ENCODE data around the gene TMEM271. TPM values are rescaled to one million over a fixed set of nuclear protein-coding genes. Genes with fewer than 3 reads are reported as not detected.

Gene TMEM271
- total RNA-seq, 1 donor from 2014 or later = not detected

GRCh38 chr4:548976-549375 lies 27.1 kb downstream of the TMEM271 start:
- Histone ChIP-seq H3K27ac (replicated peaks) (no peak overlapping the region), H3K4me3 (no peak overlapping the region), H3K27me3 (ENCODE audit: low read depth) (peaks cover 23% of the 10 kb centered on the region), H3K4me1 (no peaks in the 10 kb centered on the region), H3K36me3 (no peaks in the 10 kb centered on the region), H3K9me3 (replicated peaks) (no peaks in the 10 kb centered on the region)
- intact Hi-C loops (cut with micrococcal nuclease) = no loop called here
- TF ChIP-seq, protein P1, sequence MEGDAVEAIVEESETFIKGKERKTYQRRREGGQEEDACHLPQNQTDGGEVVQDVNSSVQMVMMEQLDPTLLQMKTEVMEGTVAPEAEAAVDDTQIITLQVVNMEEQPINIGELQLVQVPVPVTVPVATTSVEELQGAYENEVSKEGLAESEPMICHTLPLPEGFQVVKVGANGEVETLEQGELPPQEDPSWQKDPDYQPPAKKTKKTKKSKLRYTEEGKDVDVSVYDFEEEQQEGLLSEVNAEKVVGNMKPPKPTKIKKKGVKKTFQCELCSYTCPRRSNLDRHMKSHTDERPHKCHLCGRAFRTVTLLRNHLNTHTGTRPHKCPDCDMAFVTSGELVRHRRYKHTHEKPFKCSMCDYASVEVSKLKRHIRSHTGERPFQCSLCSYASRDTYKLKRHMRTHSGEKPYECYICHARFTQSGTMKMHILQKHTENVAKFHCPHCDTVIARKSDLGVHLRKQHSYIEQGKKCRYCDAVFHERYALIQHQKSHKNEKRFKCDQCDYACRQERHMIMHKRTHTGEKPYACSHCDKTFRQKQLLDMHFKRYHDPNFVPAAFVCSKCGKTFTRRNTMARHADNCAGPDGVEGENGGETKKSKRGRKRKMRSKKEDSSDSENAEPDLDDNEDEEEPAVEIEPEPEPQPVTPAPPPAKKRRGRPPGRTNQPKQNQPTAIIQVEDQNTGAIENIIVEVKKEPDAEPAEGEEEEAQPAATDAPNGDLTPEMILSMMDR (IDR thresholded peaks at IDR 0.05; ENCODE audit: borderline replicate concordance) = no peak
- no peak for DNase-seq

DNA sequence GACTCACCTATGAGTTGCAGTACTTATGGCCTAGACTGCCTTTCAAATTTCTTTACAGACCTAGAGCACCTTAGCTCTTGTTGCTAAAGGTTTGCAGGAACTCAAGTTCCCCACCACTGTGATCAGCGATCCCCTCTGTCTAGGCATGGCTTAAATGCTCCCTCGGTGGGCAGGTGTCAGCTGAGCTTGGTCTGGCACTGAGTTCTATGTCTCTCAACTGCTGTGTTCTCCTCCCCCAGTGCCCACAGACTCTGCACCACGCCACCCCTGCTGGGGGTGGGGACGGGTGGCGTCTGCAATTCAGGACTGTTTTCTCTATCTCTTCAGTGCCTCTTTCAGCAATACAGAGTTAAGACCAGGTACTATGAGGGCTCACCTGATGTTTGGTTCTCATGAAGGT lies 30.5 kb downstream of the TMEM271 start:
- Histone ChIP-seq H3K27ac (replicated peaks) (no peak overlapping the region), H3K4me1 (no peaks in the 10 kb centered on the region), H3K9me3 (replicated peaks) (no peaks in the 10 kb centered on the region), H3K4me3 (no peak overlapping the region), H3K36me3 (no peaks in the 10 kb centered on the region), H3K27me3 (ENCODE audit: low read depth) (peaks cover 4% of the 10 kb centered on the region)
- intact Hi-C loops (cut with micrococcal nuclease) = no loop called here
- DNase-seq = no peak
- TF ChIP-seq, protein P1 (IDR thresholded peaks at IDR 0.05; ENCODE audit: borderline replicate concordance) = no peak

- H3K9me3 ChIP-seq (replicated peaks) = no peaks in the 10 kb centered on the region
- intact Hi-C loops (cut with micrococcal nuclease) = no loop called here
- no peaks in the 10 kb centered on the region for H3K4me1 ChIP-seq
- no peak overlapping the region for H3K4me3 ChIP-seq
- H3K27me3 ChIP-seq (ENCODE audit: low read depth) = peaks cover 4% of the 10 kb centered on the region
- no peak overlapping the region for H3K27ac ChIP-seq (replicated peaks)
- TF ChIP-seq, protein P1 (IDR thresholded peaks at IDR 0.05; ENCODE audit: borderline replicate concordance) = no peak
- DNase-seq = no peak
- no peaks in the 10 kb centered on the region for H3K36me3 ChIP-seq
These were observed 31.5 kb downstream of the TMEM271 start for GRCh38 chr4:544386-545105.

DNA sequence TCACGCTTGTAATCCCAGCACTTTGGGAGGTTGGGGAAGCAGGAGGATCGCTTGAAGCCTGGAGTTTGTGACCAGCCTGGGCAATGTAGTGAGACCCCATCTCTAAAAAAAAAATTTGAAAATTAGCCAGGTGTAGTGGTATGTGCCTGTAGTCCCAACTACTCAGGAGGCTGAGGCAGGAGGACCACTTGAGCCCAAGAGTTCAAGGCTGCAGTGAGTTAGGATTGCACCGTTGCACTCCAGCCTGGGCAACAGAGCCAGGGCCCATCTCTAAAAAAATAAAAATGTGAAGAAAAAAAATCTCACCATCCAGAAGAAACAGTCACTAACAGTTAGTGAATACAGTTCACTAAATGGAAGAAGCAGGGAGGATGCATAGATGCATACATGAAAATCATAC lies 34.8 kb downstream of the TMEM271 start:
- intact Hi-C loops (cut with micrococcal nuclease) = no loop called here
- Histone ChIP-seq H3K4me3 (no peak overlapping the region), H3K27ac (replicated peaks) (no peak overlapping the region), H3K4me1 (no peaks in the 10 kb centered on the region), H3K9me3 (replicated peaks) (no peaks in the 10 kb centered on the region), H3K36me3 (peaks cover 17% of the 10 kb centered on the region), H3K27me3 (ENCODE audit: low read depth) (no peaks in the 10 kb centered on the region)
- DNase-seq = no peak
- TF ChIP-seq, protein P1 (IDR thresholded peaks at IDR 0.05; ENCODE audit: borderline replicate concordance) = no peak

- H3K4me1 ChIP-seq = no peaks in the 10 kb centered on the region
- intact Hi-C loops (cut with micrococcal nuclease) = no loop called here
- no peak overlapping the region for H3K4me3 ChIP-seq
- TF ChIP-seq, protein P1 (IDR thresholded peaks at IDR 0.05; ENCODE audit: borderline replicate concordance) = no peak
- no peaks in the 10 kb centered on the region for H3K9me3 ChIP-seq (replicated peaks)
- DNase-seq = no peak
- H3K27ac ChIP-seq (replicated peaks) = no peak overlapping the region
- no peaks in the 10 kb centered on the region for H3K27me3 ChIP-seq (ENCODE audit: low read depth)
- peaks cover 43% of the 10 kb centered on the region for H3K36me3 ChIP-seq
These were observed 37.5 kb downstream of the TMEM271 start for GRCh38 chr4:538542-539142.

All from left ventricle myocardium inferior (tissue), 1 donor.